Stimulated activated CD8-positive, alpha-beta memory T cell treated with anti-CD3 and anti-CD28 coated beads, Interleukin-12 subunit alpha, Interleukin-12 subunit beta, amount 100 ng/mL, for 24 hours (primary cell): Measurements from ENCODE around the gene HEMK1.
A peak's percentile ranks its signal among the peaks of the same experiment; 100 is the strongest.

Source experiments
- DNase-seq: peaks from one replicate; pipeline ENCODE4 v3.0.0-alpha.2; 2020; ENCODE audit errors: extremely low read depth

The HEMK1 gene

GRCh38 chr3:50612970-50613846 is 43.9 kb downstream of the HEMK1 start:
- DNase-seq: no peak

- no peak for DNase-seq
These were observed 45.9 kb downstream of the HEMK1 start for GRCh38 chr3:50615190-50615589.

- DNase-seq: peak; percentile 63
These were observed 46.9 kb downstream of the HEMK1 start for GRCh38 chr3:50616003-50616769.

- DNase-seq: peak; percentile 85
These were observed 47.4 kb downstream of the HEMK1 start for GRCh38 chr3:50616770-50617095.

GRCh38 chr3:50617096-50617791 is 47.9 kb downstream of the HEMK1 start, which contains the start of gene MAPKAPK3:
TSS of gene MAPKAPK3 (plus strand) at chr3:50617151. CDS start at chr3:50617566, 415 bp downstream.
- DNase-seq: no peak

GRCh38 chr3:50617911-50618481 is 48.7 kb downstream of the HEMK1 start:
- no peak for DNase-seq

- DNase-seq: no peak
These were observed 51.1 kb downstream of the HEMK1 start for GRCh38 chr3:50620420-50620819.

GRCh38 chr3:50620820-50621219 is 51.5 kb downstream of the HEMK1 start:
- DNase-seq: no peak

GRCh38 chr3:50622881-50623280 is 53.6 kb downstream of the HEMK1 start:
- no peak for DNase-seq

GRCh38 chr3:50623840-50624474 is 54.6 kb downstream of the HEMK1 start:
- DNase-seq: no peak

GRCh38 chr3:50624634-50625033 is 55.3 kb downstream of the HEMK1 start:
- no peak for DNase-seq

- no peak for DNase-seq
These were observed 56.2 kb downstream of the HEMK1 start for GRCh38 chr3:50625231-50626182.

- no peak for DNase-seq
These were observed 57.1 kb downstream of the HEMK1 start for GRCh38 chr3:50626401-50626800.

- no peak for DNase-seq
These were observed 58.2 kb downstream of the HEMK1 start for GRCh38 chr3:50627407-50628051.

GRCh38 chr3:50628601-50629000 is 59.3 kb downstream of the HEMK1 start:
- no peak for DNase-seq

- DNase-seq: no peak
These were observed 61.1 kb downstream of the HEMK1 start for GRCh38 chr3:50630394-50630793.

- DNase-seq: no peak
These were observed 61.6 kb downstream of the HEMK1 start for GRCh38 chr3:50630877-50631276.

- DNase-seq: no peak
These were observed 63.1 kb downstream of the HEMK1 start for GRCh38 chr3:50632450-50632849.

- DNase-seq: no peak
These were observed 64.0 kb downstream of the HEMK1 start for GRCh38 chr3:50633230-50633790.

GRCh38 chr3:50635066-50635465 is 65.7 kb downstream of the HEMK1 start:
- DNase-seq: no peak
